HG03108 (cell line): ENCODE measurements around the gene CYBC1.
"Not testable (repeated sequence)": the region's sequence is repeated elsewhere in the genome, so short reads cannot be mapped to it uniquely, and the experiment has no call there.

Experiments used
- ATAC-seq: cut with Tn5 transposase; IDR thresholded peaks from one replicate; pipeline ENCODE4 v1.9.1; 2021; ENCODE audit warnings: moderate library complexity; ENCODE audit not compliant: unreplicated experiment

CYBC1 gene

GRCh38 chr17:82435601-82436583 lies 14.7 kb downstream of the CYBC1 start:
- no peak for ATAC-seq

GRCh38 chr17:82435103-82435502 lies 15.4 kb downstream of the CYBC1 start:
- ATAC-seq = no peak

- peak; percentile 58 for ATAC-seq
Observed at GRCh38 chr17:82434216-82434565, 16.4 kb downstream of the CYBC1 start.

GRCh38 chr17:82433560-82434215 lies 16.9 kb downstream of the CYBC1 start:
- ATAC-seq = no peak

DNA sequence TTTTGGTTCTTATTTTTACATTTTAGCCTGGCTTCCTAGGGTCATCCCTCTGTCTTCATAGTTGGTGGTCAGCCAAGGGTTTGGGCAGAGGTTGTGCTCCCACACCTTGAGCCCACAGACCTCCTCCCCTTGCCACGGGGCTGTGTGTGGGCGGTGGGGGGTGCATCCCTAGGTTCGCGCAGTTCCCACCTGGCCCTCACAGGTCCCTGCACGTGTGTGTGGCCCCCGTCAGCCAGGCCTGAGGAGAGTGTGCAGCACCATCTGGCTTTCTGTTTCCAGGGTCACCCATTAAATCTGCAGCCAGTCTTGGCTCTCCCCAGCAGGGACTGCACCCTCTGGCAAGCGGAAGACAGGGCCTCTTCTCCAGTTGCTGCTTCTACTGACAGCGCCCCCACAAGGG lies 18.5 kb downstream of the CYBC1 start:
- ATAC-seq = no peak

GRCh38 chr17:82429824-82430223 lies 20.7 kb downstream of the CYBC1 start:
- no peak for ATAC-seq

DNA sequence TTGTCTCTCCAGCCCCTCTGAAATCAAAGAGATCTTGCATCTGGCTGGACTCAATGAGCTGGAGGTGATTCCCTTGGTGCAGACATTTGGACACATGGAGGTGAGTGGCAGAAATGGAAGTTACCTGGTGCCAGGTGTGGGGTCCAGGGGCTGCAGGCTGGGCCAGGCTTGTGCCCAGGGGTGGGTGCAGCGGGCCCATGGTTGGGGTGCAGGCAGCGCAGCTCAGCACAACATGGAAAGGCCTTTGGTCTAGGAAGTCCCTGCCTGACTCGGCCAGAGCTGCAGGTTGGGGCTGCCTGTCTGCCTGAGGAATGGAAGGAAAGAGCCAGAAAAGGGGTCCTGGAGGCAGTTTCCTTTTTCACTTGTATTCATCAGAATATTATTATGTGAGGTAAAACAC lies 22.0 kb downstream of the CYBC1 start:
- ATAC-seq = no peak

GRCh38 chr17:82424863-82425159 lies 25.7 kb downstream of the CYBC1 start:
- ATAC-seq = no peak

DNA sequence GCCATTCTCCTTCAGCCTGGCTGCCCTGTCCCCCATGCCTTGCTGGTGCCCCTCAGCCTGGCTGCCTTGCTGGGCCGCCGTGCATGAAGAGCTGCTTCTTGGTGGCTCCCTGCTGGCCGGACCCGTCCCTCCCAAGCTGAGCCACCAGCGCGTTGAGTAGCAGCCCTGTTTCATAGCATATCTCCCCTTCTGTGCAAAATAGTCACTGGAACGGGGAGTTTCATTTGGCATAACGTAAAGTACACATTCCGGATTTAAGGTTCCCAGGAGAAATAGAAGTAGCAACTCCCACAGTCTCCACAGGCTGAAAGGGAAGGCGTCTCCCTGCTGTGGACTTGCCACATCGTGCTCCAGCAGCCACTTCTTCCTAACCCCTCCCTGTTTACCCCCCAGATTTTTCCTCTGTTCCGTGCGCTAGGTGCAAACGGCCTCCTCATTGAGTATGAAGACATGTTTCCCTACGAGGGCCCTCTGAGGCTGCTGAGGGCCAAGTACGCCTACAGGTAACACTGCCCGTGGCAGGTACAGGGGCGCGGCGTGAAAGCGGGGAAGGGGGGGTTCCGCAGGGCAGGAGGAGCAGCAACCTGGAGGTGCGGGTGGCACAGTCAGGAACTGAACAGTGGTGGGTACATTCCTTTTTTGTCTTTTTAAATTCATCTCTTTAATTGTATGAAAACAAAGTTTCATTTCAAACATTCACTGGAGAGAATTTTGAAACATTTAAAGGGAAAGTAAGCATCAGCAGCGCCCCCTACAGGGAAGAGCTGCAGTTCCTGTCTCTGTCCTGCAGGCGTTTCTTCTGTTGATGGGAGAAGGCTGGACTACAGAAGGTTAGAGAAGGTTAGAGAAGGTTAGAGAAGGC lies 26.3 kb downstream of the CYBC1 start:
- ATAC-seq = no peak

- ATAC-seq = no peak
Observed at GRCh38 chr17:82419540-82419939, 31.0 kb downstream of the CYBC1 start.

DNA sequence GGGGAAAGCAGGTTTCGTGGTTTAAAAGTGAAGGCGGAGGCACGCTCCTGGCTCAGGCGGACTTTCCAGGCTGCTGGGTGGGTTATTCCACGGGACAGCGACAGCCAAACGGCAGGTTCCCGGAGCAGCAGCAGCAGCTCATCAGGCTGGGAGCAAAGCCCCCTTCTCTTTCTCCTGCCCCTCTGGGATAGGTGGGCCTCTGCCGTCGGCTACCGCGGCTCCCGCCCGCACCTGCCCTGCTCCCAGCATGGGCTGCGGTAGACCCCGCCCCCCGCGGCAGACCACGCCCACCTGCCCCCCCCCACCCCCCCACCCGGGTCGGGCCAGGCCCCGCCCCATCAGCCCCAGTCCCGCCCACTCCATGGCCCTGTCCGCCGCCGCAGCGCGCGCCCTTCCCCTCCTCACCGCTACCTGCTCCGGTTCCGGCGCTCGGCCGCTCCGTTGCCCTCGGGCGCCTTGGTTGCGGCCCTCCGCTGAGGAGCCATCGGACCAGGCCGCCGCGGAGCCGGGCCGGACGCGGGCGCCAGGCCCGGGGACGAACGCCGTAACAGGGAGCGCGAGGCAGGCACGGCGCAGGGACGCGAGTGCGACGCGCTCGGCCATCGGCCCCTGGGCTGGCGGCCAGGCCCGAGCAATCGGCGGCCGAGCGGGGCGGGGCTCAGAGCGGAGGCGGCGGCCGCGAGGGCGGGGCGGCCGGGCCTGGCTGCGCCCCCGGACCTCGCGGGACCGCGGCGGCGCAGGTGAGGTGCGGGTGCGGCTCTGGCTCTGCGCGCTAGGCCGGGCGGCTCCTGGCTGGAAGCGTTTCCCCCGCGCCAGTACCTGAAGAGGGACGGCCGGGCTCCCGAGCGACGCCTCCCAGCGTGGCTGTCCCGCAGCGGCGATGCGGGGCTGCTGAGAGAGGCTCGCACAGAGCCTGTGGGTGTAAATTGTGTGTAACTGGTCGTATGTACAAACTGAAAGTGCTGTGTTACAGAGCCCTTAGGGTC lies 32.3 kb downstream of the CYBC1 start, which contains the start of the genes HEXD and OGFOD3:
TSS of gene HEXD (plus strand) at position 347 of the 986 bp plus-strand sequence. CDS start 1,453 bp downstream, outside the sequence.
TSS of gene OGFOD3 (minus strand) at position 586 of the 986 bp plus-strand sequence. CDS start at position 485, 101 bp downstream.
- ATAC-seq = peak; percentile 66

GRCh38 chr17:82416771-82417170 lies 33.8 kb downstream of the CYBC1 start:
- no peak for ATAC-seq

DNA sequence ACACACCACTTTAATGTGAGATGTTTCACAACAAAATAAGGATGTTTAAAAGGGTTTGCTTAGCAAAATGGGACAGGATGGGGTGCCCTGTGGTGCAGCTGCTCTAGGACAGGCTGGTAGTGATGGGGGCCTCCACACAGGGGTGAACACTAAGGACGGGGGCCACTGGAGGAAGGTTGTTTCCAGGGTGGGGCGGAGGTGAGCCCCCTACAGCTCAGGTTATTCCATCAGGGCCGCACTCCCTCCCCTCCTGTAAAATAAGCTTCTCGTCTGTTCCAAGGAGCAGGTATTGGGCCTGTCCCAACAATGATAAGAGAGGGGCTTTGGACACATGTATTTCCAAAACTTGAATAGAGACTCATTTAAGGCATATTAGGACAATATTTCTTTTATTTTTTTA lies 34.3 kb downstream of the CYBC1 start:
- ATAC-seq = no peak

GRCh38 chr17:82415786-82416185 lies 34.8 kb downstream of the CYBC1 start:
- ATAC-seq = no peak

- ATAC-seq = no peak
Observed at GRCh38 chr17:82415336-82415735, 35.2 kb downstream of the CYBC1 start.

GRCh38 chr17:82414548-82415281 lies 35.8 kb downstream of the CYBC1 start:
- no peak for ATAC-seq

DNA sequence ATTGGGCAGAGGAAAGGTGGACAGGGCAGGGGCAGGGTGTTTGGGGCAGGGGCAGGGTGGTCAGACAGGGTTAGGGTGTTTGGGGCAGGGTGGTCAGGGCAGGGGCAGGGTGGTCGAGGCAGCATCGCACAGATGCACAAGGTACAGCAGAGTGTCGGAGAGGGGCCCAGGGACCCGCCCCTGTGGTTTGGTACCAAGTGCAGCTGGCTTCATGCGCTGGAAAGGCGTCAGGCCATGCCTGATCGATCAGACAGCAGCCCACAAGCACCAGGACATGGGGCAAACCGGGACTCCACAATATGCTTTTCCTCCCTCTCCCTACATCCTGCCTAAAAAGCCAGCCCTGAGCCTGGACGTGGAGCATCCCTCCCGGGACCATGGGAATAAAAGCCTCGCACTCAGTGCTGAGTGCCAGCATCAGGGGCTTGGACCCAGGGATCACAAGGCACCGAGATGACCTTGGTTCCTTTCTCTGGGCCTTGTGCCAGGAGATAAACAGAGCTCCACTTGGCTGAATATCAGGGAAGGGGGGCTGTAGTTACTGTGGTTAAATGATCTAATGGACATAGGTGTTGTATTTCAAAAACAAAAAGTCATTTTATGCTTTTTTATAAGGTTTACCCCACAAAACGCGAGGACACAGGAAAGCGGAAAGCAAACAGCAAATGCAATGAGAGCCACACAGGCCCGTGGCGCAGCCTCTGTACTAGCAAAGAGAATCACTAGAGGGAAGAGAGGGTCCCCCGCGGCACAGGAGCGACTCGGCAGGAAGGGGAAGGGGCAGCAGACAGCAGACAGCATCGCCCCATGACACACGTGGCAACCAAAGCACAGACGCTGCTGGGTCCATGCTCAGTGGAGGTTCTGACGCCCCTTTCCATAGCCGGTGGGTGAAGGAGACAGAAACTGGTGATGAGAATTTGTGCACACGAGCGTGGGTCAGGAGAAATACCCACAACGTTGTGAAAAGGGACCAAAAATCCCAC lies 37.7 kb downstream of the CYBC1 start:
- no peak for ATAC-seq

GRCh38 chr17:82412081-82412480 lies 38.5 kb downstream of the CYBC1 start:
- ATAC-seq = not testable (repeated sequence)
